Gastrocnemius medialis (tissue), 4 donors: Measurements from ENCODE around the gene MACROD2.

Experiments
- CTCF ChIP-seq, 5 experiments: fragments of 450-650 bp in 3 of 5; fragments of 200-600 bp in 2 of 5; sonication (generic) in 2 of 5; IDR thresholded peaks in 4 of 5; conservative IDR thresholded peaks in 1 of 5; 1 replicate in 4 of 5; 2 replicates in 1 of 5; pipeline ENCODE4 v1.5.1; 2016 to 2019; ENCODE audit warnings: antibody characterized with exemption in 5 of 5, mild to moderate bottlenecking in 3 of 5, moderate library complexity in 3 of 5
- POLR2A ChIP-seq, 2 donors: fragments of 450-650 bp; IDR thresholded peaks; one replicate each; pipeline ENCODE4 v1.6.1; 2017; ENCODE audit warnings: antibody characterized with exemption in 2 of 2, mild to moderate bottlenecking in 2 of 2, moderate library complexity in 2 of 2

GRCh38 chr20:15379681-15380296, 1384.5 kb downstream of the MACROD2 start:
- TF ChIP-seq CTCF (IDR thresholded peaks at IDR 0.05 in 4 of 5, conservative IDR thresholded peaks at IDR 0.05 in 1 of 5) (no peak), POLR2A (IDR thresholded peaks at IDR 0.05) (no peak)
